Eye (tissue), 1 donor: ENCODE data around the gene EXOC4.
"Not testable (repeated sequence)": the region's sequence is repeated elsewhere in the genome, so short reads cannot be mapped to it uniquely, and the experiment has no call there.

Source experiments
- DNase-seq: peaks from one replicate; pipeline ENCODE4 v3.0.0-alpha.2; 2015

EXOC4 gene

GRCh38 chr7:133962646-133963045, 709.8 kb downstream of the EXOC4 start:
- no peak for DNase-seq

GRCh38 chr7:133963629-133964028, 710.8 kb downstream of the EXOC4 start:
- no peak for DNase-seq

- DNase-seq: no peak
These were observed 718.7 kb downstream of the EXOC4 start for GRCh38 chr7:133971625-133972024.

GRCh38 chr7:133973710-133974109, 720.8 kb downstream of the EXOC4 start:
- DNase-seq: no peak

- DNase-seq: no peak
These were observed 722.3 kb downstream of the EXOC4 start for GRCh38 chr7:133975130-133975529.

GRCh38 chr7:133976140-133976539, 723.3 kb downstream of the EXOC4 start:
- no peak for DNase-seq

GRCh38 chr7:133977409-133978274, 724.8 kb downstream of the EXOC4 start:
- no peak for DNase-seq

GRCh38 chr7:133978502-133979295, 725.8 kb downstream of the EXOC4 start:
- DNase-seq: peak; percentile 13

- DNase-seq: peak; percentile 55
These were observed 727.9 kb downstream of the EXOC4 start for GRCh38 chr7:133980804-133981203.

- peak; percentile 47 for DNase-seq
These were observed 731.0 kb downstream of the EXOC4 start for GRCh38 chr7:133983685-133984419.

- no peak for DNase-seq
These were observed 732.4 kb downstream of the EXOC4 start for GRCh38 chr7:133985300-133985699.

- DNase-seq: no peak
These were observed 734.7 kb downstream of the EXOC4 start for GRCh38 chr7:133987582-133987981.

- DNase-seq: no peak
These were observed 740.7 kb downstream of the EXOC4 start for GRCh38 chr7:133993547-133993946.

GRCh38 chr7:133994100-133994499, 741.2 kb downstream of the EXOC4 start:
- DNase-seq: not testable (repeated sequence)

- no peak for DNase-seq
These were observed 744.6 kb downstream of the EXOC4 start for GRCh38 chr7:133997463-133997862.

- DNase-seq: no peak
These were observed 746.3 kb downstream of the EXOC4 start for GRCh38 chr7:133999178-133999577.

- DNase-seq: no peak
These were observed 752.1 kb downstream of the EXOC4 start for GRCh38 chr7:134004829-134005505.

GRCh38 chr7:134009314-134010110, 756.6 kb downstream of the EXOC4 start:
- DNase-seq: no peak

GRCh38 chr7:134013249-134013648, 760.4 kb downstream of the EXOC4 start:
- no peak for DNase-seq

GRCh38 chr7:134014935-134015334, 762.1 kb downstream of the EXOC4 start:
- DNase-seq: no peak

GRCh38 chr7:134016223-134016941, 763.5 kb downstream of the EXOC4 start:
- peak; percentile 84 for DNase-seq
